Keratinocyte (primary cell): ENCODE data around the gene SELENOK.
"Not testable (repeated sequence)": the region's sequence is repeated elsewhere in the genome, so short reads cannot be mapped to it uniquely, and the experiment has no call there.

Experiments used
- CTCF ChIP-seq, 3 experiments: IDR thresholded peaks in 1 of 3; conservative IDR thresholded peaks in 1 of 3; optimal IDR thresholded peaks in 1 of 3; 2 replicates in 2 of 3; 3 replicates in 1 of 3; pipeline versions ENCODE3 to v1.5.1; 2011; ENCODE audit warnings: low read length in 3 of 3, mild to moderate bottlenecking in 3 of 3, moderate library complexity in 2 of 3, control low read depth in 1 of 3, inconsistent platforms in 1 of 3; ENCODE audit not compliant: insufficient read depth in 2 of 3; ENCODE audit errors: extremely low read depth in 1 of 3
- EZH2 ChIP-seq: IDR thresholded peaks from one replicate; pipeline ENCODE4 v1.6.1; 2012; ENCODE audit warnings: inconsistent platforms, mild to moderate bottlenecking, low read length, moderate library complexity

GRCh38 chr3:53927208-53927872 is 35.7 kb upstream of the SELENOK start:
- TF ChIP-seq CTCF (optimal IDR thresholded peaks at IDR 0.05 in 1 of 3, IDR thresholded peaks at IDR 0.05 in 1 of 3, conservative IDR thresholded peaks at IDR 0.05 in 1 of 3; ENCODE audit: extremely low read depth in 1 of 3, insufficient read depth in 2 of 3, low read length in 3 of 3); EZH2: not testable (repeated sequence)
